ENCODE data around the gene AGTPBP1.

The AGTPBP1 gene

DNA sequence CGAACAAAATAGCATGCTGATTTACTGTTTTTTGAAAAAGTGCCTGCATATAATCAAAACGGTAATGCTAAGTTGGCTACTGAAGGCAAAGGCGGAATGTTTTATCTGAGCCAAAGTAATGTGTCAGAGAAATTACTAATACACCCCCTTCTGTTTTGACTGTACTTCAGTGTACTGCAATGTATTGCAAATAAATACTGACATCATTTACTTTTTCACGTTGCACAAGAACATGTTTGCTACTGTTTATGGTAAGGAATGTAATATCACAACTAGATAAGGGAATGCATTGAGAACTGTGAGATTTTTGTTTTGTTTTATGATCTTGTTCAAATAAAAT, 813 bp upstream of the AGTPBP1 start:
- H3K4me3 ChIP-seq (ENCODE audit: low read depth, low read length): peak overlapping the region; percentile 73
- TF ChIP-seq, protein P1, sequence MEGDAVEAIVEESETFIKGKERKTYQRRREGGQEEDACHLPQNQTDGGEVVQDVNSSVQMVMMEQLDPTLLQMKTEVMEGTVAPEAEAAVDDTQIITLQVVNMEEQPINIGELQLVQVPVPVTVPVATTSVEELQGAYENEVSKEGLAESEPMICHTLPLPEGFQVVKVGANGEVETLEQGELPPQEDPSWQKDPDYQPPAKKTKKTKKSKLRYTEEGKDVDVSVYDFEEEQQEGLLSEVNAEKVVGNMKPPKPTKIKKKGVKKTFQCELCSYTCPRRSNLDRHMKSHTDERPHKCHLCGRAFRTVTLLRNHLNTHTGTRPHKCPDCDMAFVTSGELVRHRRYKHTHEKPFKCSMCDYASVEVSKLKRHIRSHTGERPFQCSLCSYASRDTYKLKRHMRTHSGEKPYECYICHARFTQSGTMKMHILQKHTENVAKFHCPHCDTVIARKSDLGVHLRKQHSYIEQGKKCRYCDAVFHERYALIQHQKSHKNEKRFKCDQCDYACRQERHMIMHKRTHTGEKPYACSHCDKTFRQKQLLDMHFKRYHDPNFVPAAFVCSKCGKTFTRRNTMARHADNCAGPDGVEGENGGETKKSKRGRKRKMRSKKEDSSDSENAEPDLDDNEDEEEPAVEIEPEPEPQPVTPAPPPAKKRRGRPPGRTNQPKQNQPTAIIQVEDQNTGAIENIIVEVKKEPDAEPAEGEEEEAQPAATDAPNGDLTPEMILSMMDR (IDR thresholded peaks at IDR 0.05; ENCODE audit: low read depth, low read length): no peak

DNA sequence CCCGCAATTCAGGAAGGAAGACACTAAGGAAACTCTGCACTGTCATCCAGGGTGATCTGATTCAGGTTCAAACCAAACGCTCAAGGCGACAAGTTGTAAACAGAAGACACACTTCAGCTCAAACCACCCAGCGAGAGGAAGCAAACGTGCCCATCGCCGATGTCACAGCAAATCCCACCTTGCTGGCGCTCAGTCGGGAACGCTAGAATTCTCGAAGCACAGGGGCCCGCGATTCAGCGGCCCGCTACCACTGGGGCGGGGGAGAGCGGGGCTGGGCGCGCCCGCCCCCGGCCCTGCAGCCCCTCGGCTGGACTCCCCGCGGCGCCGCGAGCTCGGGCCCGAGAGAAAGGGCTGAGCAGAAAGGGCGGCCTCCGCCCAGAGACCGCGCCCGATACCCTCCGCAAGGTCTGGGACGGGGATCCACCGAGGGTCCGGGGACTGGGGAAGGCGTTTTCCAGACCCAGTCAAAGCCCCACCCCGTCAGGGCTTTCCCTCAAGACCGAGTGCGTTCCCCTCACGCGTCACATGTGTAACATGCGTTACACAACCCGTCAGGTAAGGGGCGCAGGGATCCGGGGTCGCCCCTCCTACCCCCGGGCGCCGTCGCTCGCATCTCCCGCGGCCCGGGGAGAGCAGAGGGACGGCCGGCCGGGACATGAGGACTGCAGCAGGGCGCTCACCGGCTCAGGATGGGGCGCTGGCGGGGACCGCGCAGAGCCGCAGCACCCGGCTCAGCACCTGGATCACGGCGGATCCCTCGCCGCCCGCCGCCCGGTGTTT, 469 bp downstream of the AGTPBP1 start:
- TF ChIP-seq, protein P1 (IDR thresholded peaks at IDR 0.05; ENCODE audit: low read depth, low read length): no peak

DNA sequence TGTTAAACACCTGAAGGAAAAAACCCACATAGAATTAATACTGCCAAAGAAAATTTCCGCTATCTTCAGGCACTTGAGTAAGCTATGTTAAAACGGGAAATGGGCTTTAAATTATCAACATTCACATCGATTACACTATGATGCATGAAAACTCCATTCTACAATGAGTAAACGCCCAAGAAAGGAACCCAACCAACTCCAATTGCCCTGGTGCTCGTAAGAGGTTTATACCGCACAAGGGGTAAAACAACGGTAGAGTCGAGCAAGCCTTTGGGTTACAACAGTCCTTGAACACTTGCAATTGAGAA, 1.0 kb downstream of the AGTPBP1 start:
- TF ChIP-seq, protein P1 (IDR thresholded peaks at IDR 0.05; ENCODE audit: low read depth, low read length): no peak
- H3K4me3 ChIP-seq (ENCODE audit: low read depth, low read length): peak overlapping the region; percentile 73

More for the DNA sequence above, 469 bp downstream of the AGTPBP1 start:
- peak overlapping the region; percentile 73 for H3K4me3 ChIP-seq (ENCODE audit: low read depth, low read length)

DNA sequence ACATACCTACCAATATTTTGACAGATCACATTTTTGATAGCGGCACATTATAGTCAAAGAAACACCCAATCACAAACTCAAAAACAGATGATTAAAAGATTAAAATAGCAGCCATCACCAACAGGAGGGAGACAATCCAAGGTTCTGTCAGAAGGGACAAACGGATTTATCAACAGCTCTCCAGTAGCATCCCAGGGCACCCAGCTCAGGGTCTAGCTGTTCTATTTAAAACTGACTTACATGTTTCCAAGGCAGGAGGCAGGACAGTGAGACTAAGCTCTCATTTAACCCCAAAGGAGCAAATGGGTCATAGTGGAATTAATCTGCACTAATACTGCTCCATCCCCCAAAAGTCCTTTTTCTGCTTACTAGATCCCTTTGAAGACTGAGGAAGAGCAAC, 3.2 kb downstream of the AGTPBP1 start:
- TF ChIP-seq, protein P1 (IDR thresholded peaks at IDR 0.05; ENCODE audit: low read depth, low read length): no peak
- H3K4me3 ChIP-seq (ENCODE audit: low read depth, low read length): no peak overlapping the region

DNA sequence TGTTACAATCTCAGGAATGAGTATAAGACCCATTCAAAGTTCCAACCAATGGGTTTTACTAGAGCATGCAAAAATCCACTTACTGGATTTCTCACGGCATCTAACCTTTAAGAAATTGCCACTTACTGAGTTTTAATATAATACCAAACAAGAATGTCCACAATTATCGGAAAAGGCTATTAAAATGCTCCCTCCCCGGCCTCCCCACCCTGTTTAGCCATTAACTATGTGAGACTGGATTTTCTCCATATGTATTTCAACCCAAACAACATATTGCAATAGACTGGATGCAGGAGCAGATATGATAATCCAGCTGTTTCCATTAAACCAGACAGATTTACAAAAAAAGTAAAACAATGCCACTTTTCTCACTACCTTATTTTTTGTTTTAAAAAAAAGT, 4.1 kb downstream of the AGTPBP1 start:
- no peak overlapping the region for H3K4me3 ChIP-seq (ENCODE audit: low read depth, low read length)

DNA sequence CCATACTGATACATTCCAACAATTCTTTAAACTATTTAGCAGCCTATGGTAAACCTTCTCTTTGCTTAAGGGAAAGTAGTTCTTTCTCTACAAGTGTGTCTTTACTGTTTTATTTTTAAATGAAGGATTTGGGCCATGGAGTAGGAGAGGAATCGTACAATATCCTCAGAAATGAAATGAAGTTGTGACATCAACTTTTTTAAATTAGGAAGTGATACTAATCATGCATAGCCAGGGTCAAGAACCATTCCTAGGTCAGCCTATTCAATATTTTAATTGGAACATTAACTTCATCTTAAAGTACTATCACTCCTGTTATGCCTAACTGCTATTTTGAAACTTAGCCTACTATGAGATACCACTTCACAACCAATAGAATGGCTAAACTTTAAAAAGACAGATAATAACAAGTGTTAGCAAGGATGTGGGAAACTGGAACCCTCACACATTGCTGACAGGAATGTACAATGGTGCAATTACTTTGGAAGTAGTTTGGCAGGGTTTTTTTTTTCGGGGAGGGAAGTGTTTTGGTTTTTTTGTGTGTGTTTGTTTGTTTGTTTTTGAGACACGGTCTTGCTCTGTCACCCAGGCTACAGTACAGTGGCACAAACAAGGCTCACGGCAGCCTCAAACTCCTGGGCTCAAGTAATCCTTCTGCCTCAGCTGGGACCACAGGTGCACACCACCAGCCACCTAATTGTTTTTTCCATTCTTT, 10.7 kb downstream of the AGTPBP1 start:
- H3K4me3 ChIP-seq (ENCODE audit: low read depth, low read length): no peak overlapping the region
- TF ChIP-seq, protein P1 (IDR thresholded peaks at IDR 0.05; ENCODE audit: low read depth, low read length): no peak

More for the DNA sequence above, 4.1 kb downstream of the AGTPBP1 start:
- TF ChIP-seq, protein P1 (IDR thresholded peaks at IDR 0.05; ENCODE audit: low read depth, low read length): no peak

DNA sequence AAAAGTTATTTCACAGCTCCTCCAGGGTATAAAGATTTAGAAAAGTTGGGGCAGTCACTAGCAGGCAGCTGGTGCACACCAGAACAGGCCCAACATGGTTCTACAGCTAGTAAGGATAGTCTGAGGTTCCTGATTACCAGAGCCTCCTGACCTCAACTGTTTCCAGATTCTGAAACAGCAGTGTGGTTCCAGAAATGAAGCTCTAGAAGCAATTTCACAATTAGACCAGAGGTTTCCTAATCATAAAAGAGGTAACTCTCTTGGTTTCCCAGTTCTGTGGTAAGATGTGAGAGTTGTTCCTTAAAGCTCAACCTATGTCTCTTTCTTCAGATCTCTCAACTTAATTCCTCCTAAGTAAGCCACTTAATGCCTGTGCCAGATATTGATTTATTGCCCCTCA, 11.9 kb downstream of the AGTPBP1 start:
- no peak overlapping the region for H3K4me3 ChIP-seq (ENCODE audit: low read depth, low read length)
- TF ChIP-seq, protein P1 (IDR thresholded peaks at IDR 0.05; ENCODE audit: low read depth, low read length): no peak
